Activated CD8-positive, alpha-beta memory T cell treated with anti-CD3 and anti-CD28 coated beads, Interleukin-2, amount 50 U/mL, for 4 hours (primary cell): ENCODE results near the gene SMIM20.
"Not testable (repeated sequence)": the region's sequence is repeated elsewhere in the genome, so short reads cannot be mapped to it uniquely, and the experiment has no call there.

Experiments
- DNase-seq: peaks from one replicate; pipeline ENCODE4 v3.0.0-alpha.2; 2020

The SMIM20 gene

DNA sequence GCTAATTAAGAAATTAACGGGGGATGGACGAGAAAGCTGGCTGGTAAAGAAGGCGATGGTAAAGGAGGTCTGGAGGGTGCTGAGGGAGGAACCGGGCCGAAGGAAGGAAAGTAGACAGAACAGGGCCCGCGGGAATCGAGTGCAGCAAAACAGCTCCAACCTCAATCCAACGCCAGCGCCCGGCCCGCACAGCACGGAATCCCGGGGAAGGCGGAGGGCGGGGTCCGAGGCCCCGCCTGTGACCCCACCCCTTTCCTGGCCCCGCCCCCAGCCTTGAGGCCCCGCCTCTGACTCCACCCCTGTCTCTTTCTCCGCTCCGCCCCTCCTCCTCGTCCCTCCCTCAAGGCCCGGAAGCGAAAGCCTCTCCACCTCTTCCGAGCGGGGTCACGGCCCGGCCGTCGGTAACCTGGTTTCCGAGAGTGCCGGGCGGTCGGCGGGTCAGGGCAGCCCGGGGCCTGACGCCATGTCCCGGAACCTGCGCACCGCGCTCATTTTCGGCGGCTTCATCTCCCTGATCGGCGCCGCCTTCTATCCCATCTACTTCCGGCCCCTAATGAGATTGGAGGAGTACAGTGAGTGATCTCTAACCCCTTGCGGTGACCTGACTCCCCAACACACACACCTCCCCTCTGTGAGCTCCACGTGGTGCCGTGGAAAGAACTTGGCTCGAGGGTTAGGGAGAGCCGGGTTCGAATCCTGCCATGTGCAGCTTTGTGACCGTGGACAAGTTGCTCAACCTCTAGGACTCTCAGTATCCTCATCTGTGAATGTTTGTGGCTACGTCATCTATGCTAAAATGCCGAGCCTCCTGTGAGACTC is at the start of gene SMIM20:
SMIM20 (plus strand) TSS at position 370 of the 819 bp plus-strand sequence; CDS start at position 464, 94 bp downstream.
- DNase-seq = peak; percentile 83

GRCh38 chr4:25865586-25865985 is 48.4 kb upstream of the SMIM20 start:
- DNase-seq = no peak

DNA sequence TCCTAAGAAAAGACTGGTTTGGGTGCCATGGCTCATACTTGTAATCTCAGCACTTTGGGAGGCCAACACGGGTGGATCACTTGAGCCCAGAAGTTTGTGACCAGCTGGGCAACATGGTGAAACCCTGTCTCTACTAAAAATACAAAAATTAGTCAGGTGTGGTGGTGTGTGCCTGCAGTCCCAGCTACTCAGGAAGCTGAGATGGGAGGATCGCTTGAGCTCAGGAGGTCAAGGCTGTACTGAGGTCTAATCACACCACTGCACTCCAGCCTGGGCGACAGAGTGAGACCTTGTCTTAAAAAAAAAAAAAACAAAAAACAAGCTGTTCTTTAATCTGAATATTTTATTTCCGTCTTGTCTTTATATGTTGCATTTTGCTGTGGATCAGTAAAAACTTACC is 47.6 kb upstream of the SMIM20 start:
- not testable (repeated sequence) for DNase-seq

DNA sequence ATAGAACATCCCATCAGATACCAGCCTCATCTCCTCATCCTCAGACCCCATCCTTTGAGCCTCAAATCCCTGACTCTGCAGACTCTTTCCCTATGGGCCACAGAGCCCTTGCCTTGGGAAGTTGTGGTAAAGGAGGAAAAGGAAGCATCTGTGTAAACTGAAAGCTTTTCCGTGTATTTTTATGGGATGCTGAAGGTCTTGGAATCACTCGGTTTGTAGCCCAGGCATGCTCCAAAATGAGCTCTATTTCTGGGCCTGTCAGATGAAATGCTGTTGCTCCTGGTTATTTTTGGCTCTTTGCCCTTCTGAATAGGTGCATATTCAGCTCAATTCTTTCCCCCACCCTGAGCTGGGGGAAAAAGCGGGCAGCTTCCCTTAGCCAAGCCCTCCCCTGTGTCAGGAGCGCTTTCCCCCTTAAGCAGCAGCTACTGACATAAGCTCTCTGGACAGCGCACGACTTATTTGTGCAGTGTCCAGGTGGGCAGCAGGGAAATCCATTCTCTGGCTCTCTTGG is 46.2 kb upstream of the SMIM20 start:
- DNase-seq = no peak

DNA sequence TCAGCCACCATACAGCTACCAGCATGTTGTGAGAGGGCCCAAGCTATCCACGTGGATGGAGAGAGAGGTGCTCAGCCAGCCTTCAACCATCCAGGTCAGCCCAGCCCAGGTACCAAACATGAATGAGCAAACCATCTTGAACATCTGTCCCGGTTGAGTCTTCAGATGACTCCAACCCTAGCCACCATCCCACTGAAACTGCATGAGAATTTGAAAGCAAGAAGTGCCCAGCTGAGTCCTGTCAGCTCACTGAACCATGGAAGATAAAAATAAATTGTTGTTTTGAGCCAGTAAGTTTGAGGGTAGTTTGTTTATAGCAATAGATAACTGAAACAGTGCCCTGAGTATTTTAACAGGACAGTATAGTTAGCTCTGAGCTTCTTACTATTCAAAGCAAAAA is 43.9 kb upstream of the SMIM20 start:
- DNase-seq = no peak

DNA sequence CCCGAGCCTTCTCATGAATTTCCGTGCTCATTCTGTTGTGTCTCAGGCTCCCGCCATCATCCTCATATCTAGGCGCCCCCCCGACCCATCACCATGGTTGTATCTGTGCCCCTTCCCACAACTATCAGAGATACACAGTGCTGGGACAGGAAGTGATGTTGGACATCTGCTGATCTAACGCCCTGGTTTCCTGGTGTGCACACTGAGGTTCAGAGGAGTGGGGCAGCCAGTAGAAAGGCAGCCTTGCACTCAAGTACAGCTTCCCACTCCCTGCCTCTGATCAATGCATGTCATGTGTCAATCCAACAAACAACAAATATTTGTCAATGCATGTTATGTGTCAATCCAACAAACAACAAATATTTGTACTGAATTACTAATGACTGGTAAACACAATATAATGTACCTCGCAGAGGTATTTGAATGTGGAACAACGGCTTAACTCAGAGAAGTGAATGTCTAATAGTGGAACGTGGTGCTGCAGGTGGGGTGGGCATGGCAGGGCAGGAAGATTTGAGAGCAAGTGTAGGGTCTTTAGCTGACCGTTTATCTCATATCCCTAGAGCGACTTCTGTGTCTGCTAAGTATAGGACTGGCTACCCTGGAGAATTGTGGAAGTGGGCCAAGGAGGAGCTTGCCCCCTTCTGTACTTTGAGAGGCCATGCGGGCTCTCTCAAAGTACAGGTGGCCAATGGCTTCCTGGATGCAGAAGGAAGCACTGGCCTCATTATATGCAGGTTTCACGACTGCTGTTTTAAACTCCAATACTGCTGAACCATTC is 41.0 kb upstream of the SMIM20 start:
- no peak for DNase-seq

GRCh38 chr4:25873632-25874129 is 40.3 kb upstream of the SMIM20 start:
- no peak for DNase-seq

DNA sequence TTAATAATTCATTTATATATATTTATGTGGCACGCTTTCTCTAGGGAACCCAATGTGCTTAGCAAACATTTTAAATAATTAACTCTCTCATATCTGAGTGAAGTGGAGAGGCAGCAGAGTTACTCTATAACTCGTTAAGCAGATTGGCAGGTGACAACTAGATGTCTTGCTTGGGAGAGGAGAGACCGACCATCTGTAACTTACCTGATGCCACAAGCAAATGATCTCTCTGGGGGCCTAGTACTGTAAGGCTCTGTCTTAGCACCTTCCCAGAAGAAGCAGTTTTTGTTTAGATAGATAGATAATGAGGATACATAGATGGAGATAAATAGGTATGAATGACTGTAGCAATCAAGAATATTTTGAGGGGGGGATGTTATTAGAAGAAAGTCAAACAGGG is 39.4 kb upstream of the SMIM20 start:
- no peak for DNase-seq

DNA sequence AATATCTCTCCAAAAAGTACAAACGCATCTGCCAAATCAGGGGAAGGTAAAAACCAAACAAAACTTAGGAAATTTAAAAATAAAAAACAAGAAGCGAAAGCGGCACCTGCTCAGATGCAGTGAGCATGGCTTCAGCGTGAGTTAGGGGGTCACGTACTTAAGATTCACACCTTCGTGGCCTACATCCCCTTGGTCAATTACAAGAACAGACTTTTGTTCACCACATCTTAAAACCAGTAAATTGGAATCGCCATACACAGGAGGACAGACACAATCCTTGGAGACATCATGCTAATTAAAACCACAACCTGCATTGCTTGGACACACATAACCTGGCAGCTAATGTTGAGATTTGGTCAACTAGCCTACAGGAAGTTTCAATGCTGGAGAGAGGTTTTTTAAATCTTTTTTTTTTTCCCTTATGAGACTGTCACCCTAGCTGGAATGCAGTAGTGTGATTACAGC is 38.7 kb upstream of the SMIM20 start:
- DNase-seq = no peak

DNA sequence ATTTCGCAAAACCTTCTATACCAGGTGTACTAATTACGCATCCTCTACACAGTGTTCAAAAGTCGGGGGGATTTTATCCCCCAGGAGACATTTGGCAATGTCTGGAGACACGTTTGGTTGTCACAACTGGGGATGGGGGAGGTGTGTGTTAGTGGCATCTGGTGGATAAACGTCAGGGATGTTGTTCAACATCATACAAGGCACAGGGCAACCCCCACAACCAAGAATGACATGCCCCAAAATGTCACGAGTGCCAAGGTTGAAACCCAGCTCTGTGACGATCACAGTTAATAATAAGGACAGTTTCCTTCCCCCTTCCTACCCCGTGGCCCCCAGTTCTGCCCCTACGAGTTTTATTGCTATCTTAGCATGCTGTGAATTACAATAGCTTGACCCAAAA is 35.3 kb upstream of the SMIM20 start:
- no peak for DNase-seq

GRCh38 chr4:25879091-25879584 is 34.9 kb upstream of the SMIM20 start:
- DNase-seq = no peak

DNA sequence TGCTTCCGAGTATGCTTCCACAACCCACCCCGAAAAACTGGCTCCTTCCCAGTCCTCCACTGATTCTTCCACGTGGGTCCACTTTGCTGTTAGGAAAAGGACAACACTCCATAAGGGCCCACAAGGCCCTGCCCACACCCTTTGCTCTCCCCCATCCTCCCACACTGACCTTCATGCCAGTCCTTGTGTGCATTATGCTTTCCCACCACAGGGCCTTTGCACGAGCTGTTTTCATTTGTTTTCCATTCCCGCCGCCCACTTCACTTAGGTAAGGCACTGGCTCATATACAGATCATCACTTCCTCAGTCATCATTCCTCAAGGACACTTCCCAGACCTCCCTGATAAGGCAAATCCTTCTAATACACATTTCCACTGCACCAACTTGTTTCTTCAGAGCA is 34.4 kb upstream of the SMIM20 start:
- no peak for DNase-seq

- no peak for DNase-seq
These were observed 33.9 kb upstream of the SMIM20 start for GRCh38 chr4:25879991-25880651.

GRCh38 chr4:25881193-25881592 is 32.8 kb upstream of the SMIM20 start:
- DNase-seq = no peak

- DNase-seq = no peak
These were observed 31.8 kb upstream of the SMIM20 start for GRCh38 chr4:25882226-25882625.

- no peak for DNase-seq
These were observed 30.5 kb upstream of the SMIM20 start for GRCh38 chr4:25883565-25883964.

DNA sequence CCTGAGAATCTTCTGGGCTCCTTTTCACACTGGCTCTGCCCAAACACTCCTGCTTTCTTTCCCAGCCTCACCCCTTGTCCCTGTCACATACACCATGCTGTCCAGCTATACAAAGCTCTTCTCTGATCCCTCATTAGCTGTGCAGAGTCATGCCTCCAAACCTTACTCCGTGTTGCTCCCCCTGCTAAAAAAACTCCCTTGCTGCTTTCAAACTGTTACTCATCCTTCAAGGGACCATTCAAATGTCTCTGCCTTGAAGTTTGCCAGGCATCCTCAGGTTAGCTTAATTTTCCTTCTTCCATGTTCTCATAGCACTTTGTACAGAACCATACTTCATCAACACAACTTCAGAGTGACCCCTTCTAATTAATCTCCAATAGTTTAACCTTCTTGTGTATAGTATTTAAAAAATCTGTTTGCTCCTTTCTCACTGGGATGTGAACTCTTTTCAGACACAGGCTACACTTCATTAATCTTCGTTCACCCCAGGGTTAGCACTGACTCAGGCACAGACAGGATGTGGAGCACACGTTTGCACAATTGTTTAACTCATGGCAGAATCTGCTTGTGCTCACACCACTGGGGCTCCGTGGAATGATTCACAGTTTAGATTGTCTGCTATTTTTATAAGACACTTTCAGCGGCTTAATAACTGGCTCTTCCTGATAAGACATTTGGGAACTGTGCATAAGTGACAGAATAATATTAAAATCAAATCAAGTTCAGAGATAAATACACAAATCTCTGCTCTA is 29.8 kb upstream of the SMIM20 start:
- no peak for DNase-seq

GRCh38 chr4:25888781-25889180 is 25.2 kb upstream of the SMIM20 start:
- no peak for DNase-seq

DNA sequence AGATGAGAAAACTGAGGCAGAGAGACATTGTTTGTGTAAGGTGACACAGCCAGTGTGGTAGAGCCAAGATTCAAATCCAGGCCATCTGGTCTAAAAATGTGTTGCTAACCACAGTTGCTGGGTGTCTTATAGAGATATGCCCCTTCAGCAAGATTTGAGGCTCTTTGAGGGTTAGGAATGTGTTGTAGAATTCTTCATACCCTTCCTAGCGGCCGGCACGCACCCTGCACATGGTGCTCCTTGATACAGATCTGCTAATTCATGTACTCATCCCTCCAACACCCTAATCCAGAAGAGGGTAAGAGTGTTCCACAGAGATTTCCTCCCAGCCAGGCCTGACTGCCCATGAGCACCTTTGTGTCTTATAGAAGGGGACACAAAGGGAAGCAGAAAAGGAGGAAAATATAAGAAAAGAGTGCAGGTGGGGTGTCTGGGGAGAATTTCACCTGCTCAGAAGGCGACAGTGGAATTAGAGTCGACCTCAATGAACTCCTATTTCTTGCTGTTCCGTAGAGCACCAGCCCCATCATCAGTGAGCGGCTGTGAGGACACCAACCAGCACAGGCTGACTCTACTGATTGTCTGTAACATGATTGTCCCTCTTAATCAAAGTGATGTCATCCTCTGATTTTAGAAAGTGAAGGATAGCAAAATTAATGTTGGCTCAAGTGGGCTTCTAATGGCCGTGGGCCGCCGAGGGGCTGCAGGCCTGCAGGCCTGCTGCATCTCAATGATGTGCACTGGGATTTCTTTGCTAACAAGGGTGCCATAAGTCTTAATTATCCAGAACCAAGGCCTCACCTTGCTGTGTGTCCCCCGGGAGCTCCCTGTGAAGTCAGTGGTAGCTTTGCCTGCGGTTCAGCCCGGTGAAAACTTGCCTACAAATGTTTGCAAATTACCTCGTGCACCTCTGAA is 24.2 kb upstream of the SMIM20 start:
- no peak for DNase-seq

DNA sequence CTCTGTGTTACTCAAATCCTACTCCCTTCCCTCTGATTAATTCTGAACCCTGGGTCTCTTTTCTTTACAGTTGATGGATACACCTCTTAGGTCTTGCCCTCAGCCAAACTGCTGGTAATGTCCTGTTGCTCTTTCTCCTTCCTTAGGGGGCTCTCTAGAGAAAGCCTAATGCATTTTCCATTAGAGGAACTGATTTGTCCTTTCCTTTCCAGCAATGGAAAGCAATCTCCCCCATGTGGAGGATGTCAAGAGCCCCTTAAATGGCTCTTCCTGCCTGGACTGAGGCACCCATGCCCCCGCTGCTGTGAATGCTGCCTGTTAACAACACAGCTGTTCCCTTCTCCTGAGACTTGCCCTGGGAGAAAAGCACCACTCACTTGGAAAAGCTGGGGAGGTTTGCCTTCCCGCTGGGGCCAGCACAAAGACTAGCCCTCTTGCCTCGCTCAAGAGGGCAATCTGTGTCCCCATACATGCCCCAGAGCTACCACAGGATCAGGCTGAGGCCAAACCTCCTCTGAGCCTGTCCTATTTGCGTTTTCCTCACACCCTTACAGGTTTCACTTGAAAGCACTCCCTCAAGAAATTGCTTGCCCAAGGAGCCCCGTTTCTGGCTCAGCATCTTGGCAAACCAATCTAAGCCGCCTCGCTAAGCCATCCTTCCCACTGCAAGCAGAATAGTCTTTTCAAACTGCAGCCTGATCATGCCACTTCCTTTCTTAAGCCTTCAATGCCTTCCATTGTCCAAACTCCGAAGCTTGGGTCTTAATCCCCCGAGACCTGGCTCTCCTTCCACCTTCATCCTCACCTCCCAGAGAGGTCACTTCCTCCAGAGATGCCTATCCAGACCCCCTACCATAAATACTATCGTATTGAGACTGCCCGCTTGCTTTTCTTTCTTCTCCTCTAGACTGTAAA is 23.2 kb upstream of the SMIM20 start:
- DNase-seq = no peak
